Loucy (cell line): ENCODE results near the gene FFAR1.

ENCODE experiments used
- H2AFZ ChIP-seq: fragments of 200-600 bp; sonication (generic); 2 replicates; pipeline ENCODE4 v1.6.0; 2016; ENCODE audit warnings: antibody characterized with exemption, mild to moderate bottlenecking, low read length, moderate library complexity
- H3F3A ChIP-seq: fragments of 200-600 bp; 2 replicates; pipeline ENCODE4 v1.6.0; 2016; ENCODE audit warnings: antibody characterized with exemption, low read depth, mild to moderate bottlenecking
- H3K27me3 ChIP-seq: fragments of 200-600 bp; sonication (generic); 2 replicates; pipeline ENCODE4 v1.6.1; 2014; ENCODE audit warnings: low read length, mild to moderate bottlenecking; ENCODE audit not compliant: insufficient read depth, poor library complexity, severe bottlenecking
- H3K36me3 ChIP-seq: fragments of 200-600 bp; sonication (generic); 2 replicates; pipeline ENCODE4 v1.6.1; 2016; ENCODE audit warnings: low read length; ENCODE audit not compliant: insufficient read depth
- H3K4me1 ChIP-seq: fragments of 200-600 bp; sonication (generic); 2 replicates; pipeline ENCODE4 v1.5.1; 2014; ENCODE audit warnings: low read length, mild to moderate bottlenecking; ENCODE audit not compliant: insufficient read depth, poor library complexity, severe bottlenecking
- H3K4me2 ChIP-seq: fragments of 200-600 bp; sonication (generic); 2 replicates; pipeline ENCODE4 v1.6.0; 2014; ENCODE audit warnings: antibody characterized with exemption, low read length, low read depth, mild to moderate bottlenecking; ENCODE audit not compliant: poor library complexity, severe bottlenecking
- H3K4me3 ChIP-seq: fragments of 200-600 bp; sonication (generic); 2 replicates; pipeline ENCODE4 v1.5.1; 2014; ENCODE audit warnings: low read length, mild to moderate bottlenecking, mixed read lengths; ENCODE audit not compliant: poor library complexity, severe bottlenecking
- H3K79me2 ChIP-seq: fragments of 200-600 bp; sonication (generic); 2 replicates; pipeline ENCODE4 v1.6.1; 2014; ENCODE audit warnings: low read length; ENCODE audit not compliant: insufficient read depth
- H3K9ac ChIP-seq: fragments of 200-600 bp; sonication (generic); 2 replicates; pipeline ENCODE4 v1.6.0; 2014; ENCODE audit warnings: mild to moderate bottlenecking, low read depth, low read length, moderate library complexity; ENCODE audit not compliant: poor library complexity, severe bottlenecking
- H3K9me2 ChIP-seq: fragments of 200-600 bp; sonication (generic); replicated peaks from 2 replicates; pipeline ENCODE4 v1.6.1; 2016; ENCODE audit warnings: low read depth, low read length, mixed read lengths
- H3K9me3 ChIP-seq: fragments of 200-600 bp; sonication (generic); 2 replicates; pipeline ENCODE4 v1.6.1; 2014; ENCODE audit warnings: mild to moderate bottlenecking, antibody characterized with exemption, low read length, low read depth; ENCODE audit not compliant: insufficient read depth
- H4K20me1 ChIP-seq: fragments of 200-600 bp; sonication (generic); 2 replicates; pipeline ENCODE4 v1.6.0; 2014; ENCODE audit warnings: antibody characterized with exemption, low read length, mild to moderate bottlenecking; ENCODE audit not compliant: insufficient read depth, poor library complexity, severe bottlenecking
- EZH2phosphoT487 ChIP-seq: fragments of 200-600 bp; IDR thresholded peaks from 2 replicates; pipeline ENCODE4 v1.6.1; 2018; ENCODE audit warnings: antibody characterized with exemption, mild to moderate bottlenecking, moderate library complexity, borderline replicate concordance
- TF ChIP-seq, protein P1 (sequence below): fragments of 200-600 bp; sonication (generic); conservative IDR thresholded peaks from 2 replicates; pipeline ENCODE4 v1.5.1; 2014; ENCODE audit warnings: mild to moderate bottlenecking, antibody characterized with exemption, low read length

Gene FFAR1

GRCh38 chr19:35328851-35329285 lies 18.8 kb upstream of the FFAR1 start, which contains the start of gene CD22:
TSS of gene CD22 (plus strand) at chr19:35329187. CDS start at chr19:35332041, 2,854 bp downstream.
- H3K9me2 ChIP-seq: no peaks in the 10 kb centered on the region
- H3K79me2 ChIP-seq: no peaks in the 10 kb centered on the region
- H3K4me2 ChIP-seq: peak within 1 kb of the TSS; percentile 4
- peaks cover 19% of the 10 kb centered on the region for H3K4me1 ChIP-seq
- H3K4me3 ChIP-seq: no peak within 1 kb of the TSS
- H4K20me1 ChIP-seq: no peaks in the 10 kb centered on the region
- H3K36me3 ChIP-seq: no peaks in the 10 kb centered on the region
- peaks cover 6% of the 10 kb centered on the region; the same call in 1 of the 2 replicates for H3F3A ChIP-seq
- no peaks in the 10 kb centered on the region for H3K27me3 ChIP-seq
- H2AFZ ChIP-seq: peak within 1 kb of the TSS; percentile 46
- no peaks in the 10 kb centered on the region for H3K9me3 ChIP-seq
- H3K9ac ChIP-seq: no peak within 1 kb of the TSS
- TF ChIP-seq EZH2phosphoT487: no peak
- TF ChIP-seq, protein P1, sequence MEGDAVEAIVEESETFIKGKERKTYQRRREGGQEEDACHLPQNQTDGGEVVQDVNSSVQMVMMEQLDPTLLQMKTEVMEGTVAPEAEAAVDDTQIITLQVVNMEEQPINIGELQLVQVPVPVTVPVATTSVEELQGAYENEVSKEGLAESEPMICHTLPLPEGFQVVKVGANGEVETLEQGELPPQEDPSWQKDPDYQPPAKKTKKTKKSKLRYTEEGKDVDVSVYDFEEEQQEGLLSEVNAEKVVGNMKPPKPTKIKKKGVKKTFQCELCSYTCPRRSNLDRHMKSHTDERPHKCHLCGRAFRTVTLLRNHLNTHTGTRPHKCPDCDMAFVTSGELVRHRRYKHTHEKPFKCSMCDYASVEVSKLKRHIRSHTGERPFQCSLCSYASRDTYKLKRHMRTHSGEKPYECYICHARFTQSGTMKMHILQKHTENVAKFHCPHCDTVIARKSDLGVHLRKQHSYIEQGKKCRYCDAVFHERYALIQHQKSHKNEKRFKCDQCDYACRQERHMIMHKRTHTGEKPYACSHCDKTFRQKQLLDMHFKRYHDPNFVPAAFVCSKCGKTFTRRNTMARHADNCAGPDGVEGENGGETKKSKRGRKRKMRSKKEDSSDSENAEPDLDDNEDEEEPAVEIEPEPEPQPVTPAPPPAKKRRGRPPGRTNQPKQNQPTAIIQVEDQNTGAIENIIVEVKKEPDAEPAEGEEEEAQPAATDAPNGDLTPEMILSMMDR: no peak

- H3K79me2 ChIP-seq: no peaks in the 10 kb centered on the region
- H3F3A ChIP-seq: peaks cover 6% of the 10 kb centered on the region; the same call in 1 of the 2 replicates
- H3K9ac ChIP-seq: no peak overlapping the region
- H2AFZ ChIP-seq: peak overlapping the region; percentile 46; the same call in 1 of the 2 replicates
- H3K4me2 ChIP-seq: peak overlapping the region; percentile 4
- no peaks in the 10 kb centered on the region for H3K9me2 ChIP-seq
- TF ChIP-seq, protein P1: no peak
- no peak for TF ChIP-seq EZH2phosphoT487
- H3K9me3 ChIP-seq: no peaks in the 10 kb centered on the region
- no peaks in the 10 kb centered on the region for H3K36me3 ChIP-seq
- peaks cover 19% of the 10 kb centered on the region for H3K4me1 ChIP-seq
- no peaks in the 10 kb centered on the region for H4K20me1 ChIP-seq
- no peak overlapping the region for H3K4me3 ChIP-seq
- no peaks in the 10 kb centered on the region for H3K27me3 ChIP-seq
These were observed 18.4 kb upstream of the FFAR1 start for GRCh38 chr19:35329323-35329722.

DNA sequence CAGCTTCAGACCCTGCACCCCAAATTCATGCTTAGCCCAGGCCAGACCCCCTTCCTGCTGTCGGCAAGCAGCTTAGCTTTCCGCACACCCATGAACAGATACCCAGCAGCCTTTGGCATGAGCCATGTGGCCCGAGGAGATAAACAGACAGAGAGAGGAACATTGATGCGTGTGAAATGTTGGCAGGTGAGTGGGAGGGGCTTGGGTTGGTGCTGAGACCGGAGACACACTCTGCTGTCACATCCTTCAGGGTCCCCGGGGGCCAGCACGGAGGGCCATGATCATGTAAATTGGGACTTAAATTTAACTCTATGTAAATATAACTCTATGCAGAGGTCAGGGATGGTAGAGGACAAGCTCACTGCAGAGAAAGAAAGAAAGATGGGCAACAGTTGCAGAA lies 17.2 kb upstream of the FFAR1 start:
- TF ChIP-seq, protein P1: no peak
- TF ChIP-seq EZH2phosphoT487: no peak
- no peak overlapping the region for H3K4me3 ChIP-seq
- H3K9me2 ChIP-seq: no peaks in the 10 kb centered on the region
- H3K79me2 ChIP-seq: no peaks in the 10 kb centered on the region
- H3K4me2 ChIP-seq: no peak overlapping the region
- H3F3A ChIP-seq: no peaks in the 10 kb centered on the region
- no peaks in the 10 kb centered on the region for H3K9me3 ChIP-seq
- H4K20me1 ChIP-seq: no peaks in the 10 kb centered on the region
- H3K9ac ChIP-seq: no peak overlapping the region
- H3K27me3 ChIP-seq: no peaks in the 10 kb centered on the region
- 0 out of 2 replicates have a peak overlapping the region, but pooled peaks have one; percentile 37 for H2AFZ ChIP-seq
- no peaks in the 10 kb centered on the region for H3K36me3 ChIP-seq
- peaks cover 19% of the 10 kb centered on the region for H3K4me1 ChIP-seq
